HEK293 (cell line): Measurements from ENCODE around the gene ZNF200.

Experiments used
- ATF2 ChIP-seq: fragments of 450-650 bp; formaldehyde crosslinking; IDR thresholded peaks from 2 replicates; pipeline ENCODE4 v1.5.1; 2016; ENCODE audit warnings: missing biosample characterization, missing genetic modification characterization, low read depth
- BCL11A ChIP-seq: fragments of 450-650 bp; formaldehyde crosslinking; IDR thresholded peaks from 2 replicates; pipeline ENCODE4 v1.5.1; 2016; ENCODE audit warnings: low read depth, missing biosample characterization, missing genetic modification characterization
- GFI1B ChIP-seq: fragments of 450-650 bp; formaldehyde crosslinking; IDR thresholded peaks from 2 replicates; pipeline ENCODE4 v1.5.1; 2016; ENCODE audit warnings: missing biosample characterization, missing genetic modification characterization
- HOXC10 ChIP-seq: sonication (generic); formaldehyde crosslinking; IDR thresholded peaks from 2 replicates; pipeline ENCODE4 v1.8.1; 2023; ENCODE audit warnings: mild to moderate bottlenecking, missing genetic modification reagents
- KLF16 ChIP-seq: fragments of 450-650 bp; formaldehyde crosslinking; IDR thresholded peaks from 2 replicates; pipeline ENCODE4 v1.5.1; 2017; ENCODE audit warnings: missing biosample characterization, missing genetic modification characterization
- PATZ1 ChIP-seq: fragments of 450-650 bp; formaldehyde crosslinking; IDR thresholded peaks from 2 replicates; pipeline ENCODE4 v1.5.1; 2016; ENCODE audit warnings: missing biosample characterization, missing genetic modification characterization
- PRDM4 ChIP-seq: fragments of 450-650 bp; formaldehyde crosslinking; IDR thresholded peaks from 2 replicates; pipeline ENCODE4 v1.5.1; 2017; ENCODE audit warnings: missing biosample characterization, missing genetic modification characterization
- SALL2 ChIP-seq: fragments of 450-650 bp; formaldehyde crosslinking; IDR thresholded peaks from 2 replicates; pipeline ENCODE4 v1.5.0; 2017; ENCODE audit warnings: missing biosample characterization, mild to moderate bottlenecking, missing genetic modification characterization, borderline replicate concordance
- SETDB1 ChIP-seq: IDR thresholded peaks from one replicate; pipeline ENCODE4 v1.6.1; 2017; ENCODE audit warnings: mild to moderate bottlenecking, low read length, moderate library complexity, mixed read lengths; ENCODE audit not compliant: insufficient read length
- ZBTB7A ChIP-seq: fragments of 450-650 bp; formaldehyde crosslinking; IDR thresholded peaks from 2 replicates; pipeline ENCODE4 v1.5.1; 2016; ENCODE audit warnings: low read depth, missing biosample characterization, missing genetic modification characterization
- ZFP3 ChIP-seq: fragments of 450-650 bp; formaldehyde crosslinking; IDR thresholded peaks from 2 replicates; pipeline ENCODE4 v1.5.1; 2016; ENCODE audit warnings: low read depth, missing biosample characterization, missing genetic modification characterization
- ZIC2 ChIP-seq: fragments of 450-650 bp; formaldehyde crosslinking; IDR thresholded peaks from 2 replicates; pipeline ENCODE4 v1.5.1; 2016; ENCODE audit warnings: missing biosample characterization, missing genetic modification characterization
- ZNF114 ChIP-seq: fragments of 450-650 bp; formaldehyde crosslinking; IDR thresholded peaks from 2 replicates; pipeline ENCODE4 v1.5.0; 2017; ENCODE audit warnings: missing biosample characterization, missing genetic modification characterization
- ZNF239 ChIP-seq: fragments of 450-650 bp; formaldehyde crosslinking; IDR thresholded peaks from 2 replicates; pipeline ENCODE4 v1.5.1; 2016; ENCODE audit warnings: missing biosample characterization, missing genetic modification characterization
- ZNF311 ChIP-seq: fragments of 450-650 bp; formaldehyde crosslinking; IDR thresholded peaks from 2 replicates; pipeline ENCODE4 v1.5.1; 2017; ENCODE audit warnings: missing biosample characterization, missing genetic modification characterization, borderline replicate concordance
- ZNF416 ChIP-seq: fragments of 450-650 bp; formaldehyde crosslinking; IDR thresholded peaks from 2 replicates; pipeline ENCODE4 v1.5.1; 2016; ENCODE audit warnings: missing biosample characterization, missing genetic modification characterization
- ZNF48 ChIP-seq: fragments of 450-650 bp; formaldehyde crosslinking; IDR thresholded peaks from 2 replicates; pipeline ENCODE4 v1.5.1; 2016; ENCODE audit warnings: missing biosample characterization, missing genetic modification characterization
- ZNF501 ChIP-seq: fragments of 450-650 bp; formaldehyde crosslinking; IDR thresholded peaks from 2 replicates; pipeline ENCODE4 v1.5.1; 2016; ENCODE audit warnings: missing biosample characterization, missing genetic modification characterization
- ZNF518A ChIP-seq: fragments of 450-650 bp; formaldehyde crosslinking; conservative IDR thresholded peaks from 2 replicates; pipeline ENCODE4 v1.5.1; 2016; ENCODE audit warnings: low read depth, missing biosample characterization, missing genetic modification characterization
- ZNF529 ChIP-seq: fragments of 450-650 bp; formaldehyde crosslinking; IDR thresholded peaks from 2 replicates; pipeline ENCODE4 v1.5.1; 2017; ENCODE audit warnings: missing genetic modification characterization, missing biosample characterization; ENCODE audit not compliant: insufficient replicate concordance
- ZNF548 ChIP-seq: fragments of 450-650 bp; formaldehyde crosslinking; IDR thresholded peaks from 2 replicates; pipeline ENCODE4 v1.5.1; 2016; ENCODE audit warnings: missing biosample characterization, missing genetic modification characterization
- ZNF571 ChIP-seq: fragments of 450-650 bp; formaldehyde crosslinking; IDR thresholded peaks from 2 replicates; pipeline ENCODE4 v1.5.0; 2017; ENCODE audit warnings: missing biosample characterization, missing genetic modification characterization
- ZNF645 ChIP-seq: fragments of 450-650 bp; formaldehyde crosslinking; IDR thresholded peaks from 2 replicates; pipeline ENCODE4; 2016; ENCODE audit warnings: missing biosample characterization, missing genetic modification characterization
- ZNF791 ChIP-seq: fragments of 450-650 bp; formaldehyde crosslinking; IDR thresholded peaks from 2 replicates; pipeline ENCODE4 v1.5.1; 2016; ENCODE audit warnings: missing biosample characterization, missing genetic modification characterization
- ZNF830 ChIP-seq: fragments of 450-650 bp; IDR thresholded peaks from 2 replicates; pipeline ENCODE4 v1.5.0; 2018; ENCODE audit warnings: missing biosample characterization, missing genetic modification characterization, low read depth, mild to moderate bottlenecking, moderate library complexity
- ZNF837 ChIP-seq: fragments of 450-650 bp; formaldehyde crosslinking; IDR thresholded peaks from 2 replicates; pipeline ENCODE4 v1.5.1; 2016; ENCODE audit warnings: missing biosample characterization, missing genetic modification characterization
- ZSCAN4 ChIP-seq: fragments of 450-650 bp; formaldehyde crosslinking; IDR thresholded peaks from 2 replicates; pipeline ENCODE4 v1.5.1; 2017; ENCODE audit warnings: missing biosample characterization, missing genetic modification characterization

The ZNF200 gene

GRCh38 chr16:3234857-3235561 lies at the start of gene ZNF200 (continued):
- TF ChIP-seq PRDM4 (tag by site-specific recombination): no peak
- no peak for TF ChIP-seq ZNF529 (tag by site-specific recombination)
- TF ChIP-seq ZNF548 (tag by site-specific recombination): no peak
- TF ChIP-seq ZIC2: no peak; the same call in 1 of the 2 replicates
- TF ChIP-seq ZBTB7A (tag by site-specific recombination): no peak
- no peak for TF ChIP-seq ZNF830 (tag by site-specific recombination)
- no peak for TF ChIP-seq SALL2 (tag by site-specific recombination)
- TF ChIP-seq ZFP3 (tag by site-specific recombination): no peak
- no peak; the same call in 1 of the 2 replicates for TF ChIP-seq KLF16 (tag by site-specific recombination)
- no peak for TF ChIP-seq ZNF645 (tag by site-specific recombination)
- no peak for TF ChIP-seq BCL11A (tag by site-specific recombination)
- no peak for TF ChIP-seq ZNF837
- TF ChIP-seq ZNF571 (tag by site-specific recombination): no peak
- TF ChIP-seq ZNF791 (tag by site-specific recombination): no peak
- TF ChIP-seq ZNF518A (tag by site-specific recombination): peak; percentile 71; the same call in 1 of the 2 replicates
- TF ChIP-seq ZNF239 (tag by site-specific recombination): no peak
- TF ChIP-seq GFI1B (tag by site-specific recombination): no peak
- TF ChIP-seq ZNF416: no peak
- no peak for TF ChIP-seq ZNF48 (tag by site-specific recombination)
- no peak for TF ChIP-seq ZNF501 (tag by site-specific recombination)
- TF ChIP-seq ZSCAN4 (tag by site-specific recombination): no peak
- TF ChIP-seq ZNF311 (tag by site-specific recombination): no peak
- no peak for TF ChIP-seq HOXC10 (CRISPR knock-in tag)
- no peak for TF ChIP-seq ZNF114 (tag by site-specific recombination)
- peak; percentile 94 for TF ChIP-seq ATF2
- TF ChIP-seq SETDB1: no peak
- TF ChIP-seq PATZ1 (tag by site-specific recombination): peak; percentile 30; the same call in 1 of the 2 replicates
